Measurements from ENCODE around the gene FYN. TPM values are rescaled to one million over a fixed set of nuclear protein-coding genes. Genes with fewer than 3 reads are reported as not detected.

FYN gene
- total and polyA plus RNA-seq, 2 of the 13 experiments (the other 11 are each of a cell fraction or from before 2014, with no cell fraction given): 15.5 to 24.6 TPM

DNA sequence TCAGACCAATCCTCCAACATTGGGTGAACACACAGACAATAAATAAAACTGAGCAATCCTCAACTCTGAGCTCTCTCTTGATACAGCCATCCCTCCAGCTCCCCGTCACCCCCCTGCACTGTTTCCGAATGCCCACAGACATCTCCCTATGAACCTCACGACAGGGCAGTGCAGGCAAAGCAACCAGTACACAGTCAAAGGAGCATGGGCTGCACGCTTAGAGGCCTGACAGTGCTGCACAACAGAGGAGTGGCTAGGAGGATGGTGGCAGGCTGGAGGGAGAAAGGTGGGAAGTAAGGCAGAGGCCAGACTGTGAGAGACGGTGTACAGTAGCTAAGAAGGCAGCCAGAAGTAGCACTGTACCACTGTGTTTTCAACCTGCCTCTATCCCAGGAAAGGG lies 24.0 kb downstream of the FYN start (continued):
- TF ChIP-seq, protein P1, sequence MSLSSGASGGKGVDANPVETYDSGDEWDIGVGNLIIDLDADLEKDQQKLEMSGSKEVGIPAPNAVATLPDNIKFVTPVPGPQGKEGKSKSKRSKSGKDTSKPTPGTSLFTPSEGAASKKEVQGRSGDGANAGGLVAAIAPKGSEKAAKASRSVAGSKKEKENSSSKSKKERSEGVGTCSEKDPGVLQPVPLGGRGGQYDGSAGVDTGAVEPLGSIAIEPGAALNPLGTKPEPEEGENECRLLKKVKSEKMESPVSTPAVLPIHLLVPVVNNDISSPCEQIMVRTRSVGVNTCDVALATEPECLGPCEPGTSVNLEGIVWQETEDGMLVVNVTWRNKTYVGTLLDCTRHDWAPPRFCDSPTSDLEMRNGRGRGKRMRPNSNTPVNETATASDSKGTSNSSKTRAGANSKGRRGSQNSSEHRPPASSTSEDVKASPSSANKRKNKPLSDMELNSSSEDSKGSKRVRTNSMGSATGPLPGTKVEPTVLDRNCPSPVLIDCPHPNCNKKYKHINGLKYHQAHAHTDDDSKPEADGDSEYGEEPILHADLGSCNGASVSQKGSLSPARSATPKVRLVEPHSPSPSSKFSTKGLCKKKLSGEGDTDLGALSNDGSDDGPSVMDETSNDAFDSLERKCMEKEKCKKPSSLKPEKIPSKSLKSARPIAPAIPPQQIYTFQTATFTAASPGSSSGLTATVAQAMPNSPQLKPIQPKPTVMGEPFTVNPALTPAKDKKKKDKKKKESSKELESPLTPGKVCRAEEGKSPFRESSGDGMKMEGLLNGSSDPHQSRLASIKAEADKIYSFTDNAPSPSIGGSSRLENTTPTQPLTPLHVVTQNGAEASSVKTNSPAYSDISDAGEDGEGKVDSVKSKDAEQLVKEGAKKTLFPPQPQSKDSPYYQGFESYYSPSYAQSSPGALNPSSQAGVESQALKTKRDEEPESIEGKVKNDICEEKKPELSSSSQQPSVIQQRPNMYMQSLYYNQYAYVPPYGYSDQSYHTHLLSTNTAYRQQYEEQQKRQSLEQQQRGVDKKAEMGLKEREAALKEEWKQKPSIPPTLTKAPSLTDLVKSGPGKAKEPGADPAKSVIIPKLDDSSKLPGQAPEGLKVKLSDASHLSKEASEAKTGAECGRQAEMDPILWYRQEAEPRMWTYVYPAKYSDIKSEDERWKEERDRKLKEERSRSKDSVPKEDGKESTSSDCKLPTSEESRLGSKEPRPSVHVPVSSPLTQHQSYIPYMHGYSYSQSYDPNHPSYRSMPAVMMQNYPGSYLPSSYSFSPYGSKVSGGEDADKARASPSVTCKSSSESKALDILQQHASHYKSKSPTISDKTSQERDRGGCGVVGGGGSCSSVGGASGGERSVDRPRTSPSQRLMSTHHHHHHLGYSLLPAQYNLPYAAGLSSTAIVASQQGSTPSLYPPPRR (CRISPR knock-in tag; IDR thresholded peaks at IDR 0.05; ENCODE audit: borderline replicate concordance): no peak
- TF ChIP-seq, protein P2, sequence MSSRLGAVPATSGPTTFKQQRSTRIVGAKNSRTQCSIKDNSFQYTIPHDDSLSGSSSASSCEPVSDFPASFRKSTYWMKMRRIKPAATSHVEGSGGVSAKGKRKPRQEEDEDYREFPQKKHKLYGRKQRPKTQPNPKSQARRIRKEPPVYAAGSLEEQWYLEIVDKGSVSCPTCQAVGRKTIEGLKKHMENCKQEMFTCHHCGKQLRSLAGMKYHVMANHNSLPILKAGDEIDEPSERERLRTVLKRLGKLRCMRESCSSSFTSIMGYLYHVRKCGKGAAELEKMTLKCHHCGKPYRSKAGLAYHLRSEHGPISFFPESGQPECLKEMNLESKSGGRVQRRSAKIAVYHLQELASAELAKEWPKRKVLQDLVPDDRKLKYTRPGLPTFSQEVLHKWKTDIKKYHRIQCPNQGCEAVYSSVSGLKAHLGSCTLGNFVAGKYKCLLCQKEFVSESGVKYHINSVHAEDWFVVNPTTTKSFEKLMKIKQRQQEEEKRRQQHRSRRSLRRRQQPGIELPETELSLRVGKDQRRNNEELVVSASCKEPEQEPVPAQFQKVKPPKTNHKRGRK (CRISPR knock-in tag; IDR thresholded peaks at IDR 0.05): no peak
- no peak for TF ChIP-seq ATF7-NPFF (CRISPR knock-in tag; IDR thresholded peaks at IDR 0.05; ENCODE audit: low read depth)

DNA sequence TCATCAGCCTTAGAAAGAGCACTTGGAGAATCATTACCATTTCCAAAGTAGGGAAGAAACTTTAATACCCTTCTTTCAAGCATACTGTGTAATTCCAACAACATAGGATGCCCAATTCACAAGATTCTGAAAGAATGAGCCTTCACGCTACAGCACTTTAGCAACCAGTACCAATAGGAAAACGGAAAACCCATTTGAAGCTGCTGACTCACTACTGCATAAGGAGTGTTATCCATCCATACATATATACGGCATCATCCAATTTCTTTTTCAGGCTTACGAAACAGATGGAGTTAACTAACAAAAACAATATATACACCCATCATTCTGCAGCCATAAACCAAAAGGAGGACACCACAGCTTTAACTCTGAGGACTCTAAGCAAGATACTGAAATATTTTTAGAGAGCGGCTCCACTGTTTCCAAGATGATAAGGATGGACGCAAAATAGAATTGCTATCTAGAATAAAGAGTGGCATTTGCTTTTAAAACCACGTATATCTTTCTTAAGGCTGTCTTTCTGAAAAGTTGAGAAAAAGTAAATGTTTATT lies 24.9 kb downstream of the FYN start:
- ChIA-PET CTCF (ENCODE audit: low intra/inter-chr PET ratio, low total read pairs) (no interaction called here), POLR2A (no interaction called here)
- BruUV-seq (replicated peaks): no TSS peak
- TF ChIP-seq CHCHD3 (CRISPR knock-in tag; IDR thresholded peaks at IDR 0.05): no peak
- no peak for TF ChIP-seq ELF1 (CRISPR knock-in tag; IDR thresholded peaks at IDR 0.05)
- no peak for TF ChIP-seq SPEN (CRISPR knock-in tag; IDR thresholded peaks at IDR 0.05; ENCODE audit: low read depth)
- H3K4me1 ChIP-seq (ENCODE audit: insufficient read depth, low read length): peaks cover 38% of the 10 kb centered on the region
- no peaks in the 10 kb centered on the region for H3K27me3 ChIP-seq (ENCODE audit: control insufficient read depth in 1 of 2, insufficient read depth in 2 of 2, low read length in 2 of 2)
- H3K9ac ChIP-seq (ENCODE audit: insufficient read depth, low read depth, low read length): no peak overlapping the region
- no peaks in the 10 kb centered on the region for H3K79me2 ChIP-seq (ENCODE audit: insufficient read depth, low read length)
- H4K20me1 ChIP-seq (ENCODE audit: insufficient read depth, low read length): no peaks in the 10 kb centered on the region
- H3K4me3 ChIP-seq (replicated peaks in 1 of 3; ENCODE audit: insufficient read depth in 1 of 3, low read depth in 2 of 3, low read length in 3 of 3): no peak overlapping the region
- no peak for DNase-seq (ENCODE audit: low spot score)
- H2AFZ ChIP-seq (ENCODE audit: low read length): no peak overlapping the region
- in situ Hi-C loops (cut with HindIII; ENCODE audit: extremely low pct_ligation_motif_present, low pct_unique_long_range_greater_than_20kb) (no loop called here), intact Hi-C loops (cut with micrococcal nuclease; ENCODE audit: unreplicated experiment) (no loop called here)
- no peaks in the 10 kb centered on the region for H3K36me3 ChIP-seq (replicated peaks in 1 of 2; ENCODE audit: control insufficient read depth in 1 of 2, insufficient read depth in 2 of 2, low read length in 2 of 2)
- H3K4me2 ChIP-seq (ENCODE audit: low read depth, low read length): no peak overlapping the region
- FAIRE-seq: no peak
- no peak overlapping the region for H3K27ac ChIP-seq (ENCODE audit: extremely low read length, insufficient read depth, low read length)
- 83% methylated on average over 7 of the region's 7 CpGs for WGBS (ENCODE audit: low lambda C conversion rate)
- H3K9me3 ChIP-seq (ENCODE audit: low read length): no peaks in the 10 kb centered on the region
- ATAC-seq: no peak

Data from HepG2 (cell line).